ENCODE measurements around the gene SGPP1.

- TF ChIP-seq CTCF (IDR thresholded peaks at IDR 0.05) (no peak), POLR2A (IDR thresholded peaks at IDR 0.05) (no peak)
Measured at GRCh38 chr14:63659726-63660125, 68.1 kb downstream of the SGPP1 start.

Measured in lower leg skin (tissue), 3 donors.